ENCODE measurements around the gene COQ2.

COQ2 gene

DNA sequence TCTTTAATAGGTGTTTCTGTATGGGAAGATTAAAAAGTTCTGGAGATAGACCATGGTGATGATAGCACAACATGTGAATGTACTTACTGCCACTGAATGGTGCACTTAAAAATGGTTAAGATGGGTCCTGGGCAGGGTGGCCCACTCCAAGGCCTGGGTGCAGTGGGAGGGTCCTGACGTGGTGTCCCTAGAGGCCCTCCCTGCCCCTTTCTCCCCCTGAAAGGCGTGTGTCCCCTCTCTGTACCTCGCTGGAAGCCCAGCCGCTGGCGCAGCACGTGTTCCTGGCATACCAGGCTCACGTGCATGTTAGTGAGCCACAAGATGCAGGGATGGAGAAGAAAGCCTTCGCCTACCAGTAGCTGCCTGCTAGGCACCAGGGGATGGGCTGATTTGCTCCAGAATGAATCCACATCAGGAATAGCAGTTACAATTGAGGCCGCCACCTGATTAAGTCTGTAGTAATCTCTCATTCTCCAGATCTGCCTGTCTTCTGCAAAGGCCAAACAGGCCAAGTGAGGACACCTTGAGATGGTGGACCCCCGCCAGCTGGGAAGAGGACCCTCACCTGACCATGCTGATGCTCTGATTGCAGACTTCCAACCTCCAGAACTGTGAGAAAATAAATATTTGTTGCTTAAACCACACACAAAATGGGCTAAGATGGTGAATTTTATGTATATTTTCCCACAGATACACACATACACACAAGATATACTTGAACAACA is 67.5 kb downstream of the COQ2 start:
- DNase-seq (ENCODE audit: low read depth), result no peak

DNA sequence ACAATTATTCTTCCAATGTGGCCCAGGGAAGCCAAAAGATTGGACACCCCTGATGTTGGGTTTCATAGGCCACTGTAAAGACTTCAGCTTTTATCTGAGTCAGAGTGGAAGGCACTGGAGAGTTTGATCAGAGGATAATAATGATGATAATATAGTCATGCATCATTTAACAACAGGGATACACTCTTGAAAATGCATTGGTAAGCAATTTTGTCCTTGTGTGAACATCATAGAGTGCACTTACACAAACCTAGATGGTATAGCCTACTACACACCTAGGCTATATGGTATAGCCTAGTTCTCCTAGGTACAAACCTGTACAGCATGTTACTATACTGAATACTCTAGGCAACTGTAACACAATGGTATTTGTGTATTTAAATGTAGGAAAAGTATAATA is 70.5 kb downstream of the COQ2 start:
- DNase-seq (ENCODE audit: low read depth), result no peak
